ENCODE measurements around the gene AQP1.
A peak's percentile ranks its signal among the peaks of the same experiment; 100 is the strongest.

The AQP1 gene

GRCh38 chr7:30913821-30914515, 2.3 kb downstream of the AQP1 start:
- no peak overlapping the region for H2BK120ac ChIP-seq (ENCODE audit: low read depth, low read length)
- no peak overlapping the region for H2BK12ac ChIP-seq (ENCODE audit: low read length)
- H3K9ac ChIP-seq (ENCODE audit: low read depth, low read length, poor library complexity): peak overlapping the region; percentile 44
- DNase-seq (ENCODE audit: low spot score): no peak
- peak overlapping the region; percentile 89 for H2AK5ac ChIP-seq (ENCODE audit: low read depth, low read length)
- H3K36me3 ChIP-seq (replicated peaks in 1 of 2; ENCODE audit: control insufficient read depth in 2 of 2, insufficient read depth in 2 of 2, low read length in 2 of 2): no peaks in the 10 kb centered on the region
- H3K79me1 ChIP-seq (ENCODE audit: low read depth, low read length): peaks cover 2% of the 10 kb centered on the region
- peak overlapping the region; percentile 73 for H2BK5ac ChIP-seq (ENCODE audit: low read length)
- peak overlapping the region; percentile 65 for H3K18ac ChIP-seq (ENCODE audit: low read length)
- H3K4me3 ChIP-seq (ENCODE audit: low read length in 2 of 2): no peak overlapping the region
- no peak overlapping the region for H3K27ac ChIP-seq (replicated peaks; ENCODE audit: low read length)
- H3K23ac ChIP-seq (ENCODE audit: low read depth, low read length, poor library complexity): no peak overlapping the region
- no peak overlapping the region for H2BK15ac ChIP-seq (ENCODE audit: low read length)
- no peak overlapping the region for H3K14ac ChIP-seq (ENCODE audit: low read length)
- no peak overlapping the region for H4K8ac ChIP-seq (ENCODE audit: low read depth, low read length)
- H2AFZ ChIP-seq (ENCODE audit: low read length): no peak overlapping the region
- H3K27me3 ChIP-seq (ENCODE audit: control insufficient read depth in 3 of 3, insufficient read depth in 3 of 3, low read depth in 1 of 3, low read length in 3 of 3): peaks cover 0 to 19% (median 0%) of the 10 kb centered on the region in 3 experiments
- WGBS, 2 donors (ENCODE audit: extremely low coverage in 2 of 2, insufficient read length in 2 of 2, insufficient replicate concordance in 1 of 2): no CpG with 5 or more reads among the region's 16 CpGs
- H3K4me1 ChIP-seq (ENCODE audit: control insufficient read depth in 2 of 2, insufficient read depth in 1 of 2, low read depth in 1 of 2, low read length in 2 of 2): peaks cover 0 to 23% of the 10 kb centered on the region in 2 donors
- H4K91ac ChIP-seq (ENCODE audit: low read depth, low read length, poor library complexity): no peak overlapping the region
- H3K4me2 ChIP-seq (ENCODE audit: insufficient read depth, low read length, poor library complexity, severe bottlenecking): no peak overlapping the region
- H3K9me3 ChIP-seq (replicated peaks in 1 of 2; ENCODE audit: control insufficient read depth in 2 of 2, insufficient read depth in 1 of 2, low read depth in 1 of 2, low read length in 2 of 2): no peaks in the 10 kb centered on the region
- H3K4ac ChIP-seq (ENCODE audit: low read length): no peak overlapping the region

GRCh38 chr7:30914596-30914995, 2.9 kb downstream of the AQP1 start:
- Histone ChIP-seq H2BK12ac (ENCODE audit: low read length) (no peak overlapping the region), H3K4me1 (ENCODE audit: control insufficient read depth in 2 of 2, insufficient read depth in 1 of 2, low read depth in 1 of 2, low read length in 2 of 2) (peaks cover 0 to 22% of the 10 kb centered on the region in 2 donors), H4K91ac (ENCODE audit: low read depth, low read length, poor library complexity) (no peak overlapping the region), H3K9me3 (replicated peaks in 1 of 2; ENCODE audit: control insufficient read depth in 2 of 2, insufficient read depth in 1 of 2, low read depth in 1 of 2, low read length in 2 of 2) (no peaks in the 10 kb centered on the region), H3K14ac (ENCODE audit: low read length) (no peak overlapping the region), H3K79me1 (ENCODE audit: low read depth, low read length) (peaks cover 2% of the 10 kb centered on the region), H3K27ac (replicated peaks; ENCODE audit: low read length) (no peak overlapping the region), H3K4ac (ENCODE audit: low read length) (no peak overlapping the region), H3K23ac (ENCODE audit: low read depth, low read length, poor library complexity) (no peak overlapping the region), H3K9ac (ENCODE audit: low read depth, low read length, poor library complexity) (no peak overlapping the region), H2BK5ac (ENCODE audit: low read length) (no peak overlapping the region), H3K4me2 (ENCODE audit: insufficient read depth, low read length, poor library complexity, severe bottlenecking) (no peak overlapping the region), H2AK5ac (ENCODE audit: low read depth, low read length) (peak overlapping the region; percentile 39), H4K8ac (ENCODE audit: low read depth, low read length) (no peak overlapping the region), H2BK120ac (ENCODE audit: low read depth, low read length) (no peak overlapping the region), H3K18ac (ENCODE audit: low read length) (no peak overlapping the region), H2BK15ac (ENCODE audit: low read length) (peak overlapping the region; percentile 3), H2AFZ (ENCODE audit: low read length) (no peak overlapping the region), H3K36me3 (replicated peaks in 1 of 2; ENCODE audit: control insufficient read depth in 2 of 2, insufficient read depth in 2 of 2, low read length in 2 of 2) (no peaks in the 10 kb centered on the region), H3K4me3 (ENCODE audit: low read length in 2 of 2) (no peak overlapping the region), H3K27me3 (ENCODE audit: control insufficient read depth in 3 of 3, insufficient read depth in 3 of 3, low read depth in 1 of 3, low read length in 3 of 3) (peaks cover 0 to 13% (median 0%) of the 10 kb centered on the region in 3 experiments)
- DNase-seq (ENCODE audit: low spot score): no peak
- WGBS, 2 donors (ENCODE audit: extremely low coverage in 2 of 2, insufficient read length in 2 of 2, insufficient replicate concordance in 1 of 2): no CpG with 5 or more reads among the region's 4 CpGs

- H3K9me3 ChIP-seq (replicated peaks in 1 of 2; ENCODE audit: control insufficient read depth in 2 of 2, insufficient read depth in 1 of 2, low read depth in 1 of 2, low read length in 2 of 2): no peaks in the 10 kb centered on the region
- H3K23ac ChIP-seq (ENCODE audit: low read depth, low read length, poor library complexity): no peak overlapping the region
- WGBS, 2 donors (ENCODE audit: extremely low coverage in 2 of 2, insufficient read length in 2 of 2, insufficient replicate concordance in 1 of 2): no CpG with 5 or more reads among the region's 11 CpGs
- H3K79me1 ChIP-seq (ENCODE audit: low read depth, low read length): peaks cover 2% of the 10 kb centered on the region
- H2BK12ac ChIP-seq (ENCODE audit: low read length): no peak overlapping the region
- H4K8ac ChIP-seq (ENCODE audit: low read depth, low read length): no peak overlapping the region
- H2BK5ac ChIP-seq (ENCODE audit: low read length): no peak overlapping the region
- peak overlapping the region; percentile 3 for H2BK15ac ChIP-seq (ENCODE audit: low read length)
- no peak overlapping the region for H4K91ac ChIP-seq (ENCODE audit: low read depth, low read length, poor library complexity)
- no peak overlapping the region for H3K27ac ChIP-seq (replicated peaks; ENCODE audit: low read length)
- H3K27me3 ChIP-seq (ENCODE audit: control insufficient read depth in 3 of 3, insufficient read depth in 3 of 3, low read depth in 1 of 3, low read length in 3 of 3): peaks cover 0 to 12% (median 0%) of the 10 kb centered on the region in 3 experiments
- H2AK5ac ChIP-seq (ENCODE audit: low read depth, low read length): peak overlapping the region; percentile 39
- no peak overlapping the region for H2BK120ac ChIP-seq (ENCODE audit: low read depth, low read length)
- peaks cover 0 to 22% of the 10 kb centered on the region in 2 donors for H3K4me1 ChIP-seq (ENCODE audit: control insufficient read depth in 2 of 2, insufficient read depth in 1 of 2, low read depth in 1 of 2, low read length in 2 of 2)
- no peaks in the 10 kb centered on the region for H3K36me3 ChIP-seq (replicated peaks in 1 of 2; ENCODE audit: control insufficient read depth in 2 of 2, insufficient read depth in 2 of 2, low read length in 2 of 2)
- H3K4me3 ChIP-seq (ENCODE audit: low read length in 2 of 2): no peak overlapping the region
- no peak for DNase-seq (ENCODE audit: low spot score)
- peak overlapping the region; percentile 60 for H3K18ac ChIP-seq (ENCODE audit: low read length)
- H2AFZ ChIP-seq (ENCODE audit: low read length): no peak overlapping the region
- no peak overlapping the region for H3K9ac ChIP-seq (ENCODE audit: low read depth, low read length, poor library complexity)
- no peak overlapping the region for H3K4me2 ChIP-seq (ENCODE audit: insufficient read depth, low read length, poor library complexity, severe bottlenecking)
- H3K14ac ChIP-seq (ENCODE audit: low read length): no peak overlapping the region
- no peak overlapping the region for H3K4ac ChIP-seq (ENCODE audit: low read length)
Observed at GRCh38 chr7:30915005-30915601, 3.5 kb downstream of the AQP1 start.

GRCh38 chr7:30915751-30916150, 4.1 kb downstream of the AQP1 start:
- Histone ChIP-seq H2BK12ac (ENCODE audit: low read length) (no peak overlapping the region), H3K27me3 (ENCODE audit: control insufficient read depth in 3 of 3, insufficient read depth in 3 of 3, low read depth in 1 of 3, low read length in 3 of 3) (peaks cover 0 to 12% (median 0%) of the 10 kb centered on the region in 3 experiments), H2BK15ac (ENCODE audit: low read length) (peak overlapping the region; percentile 88), H3K36me3 (replicated peaks in 1 of 2; ENCODE audit: control insufficient read depth in 2 of 2, insufficient read depth in 2 of 2, low read length in 2 of 2) (no peaks in the 10 kb centered on the region), H3K23ac (ENCODE audit: low read depth, low read length, poor library complexity) (no peak overlapping the region), H4K8ac (ENCODE audit: low read depth, low read length) (no peak overlapping the region), H3K27ac (replicated peaks; ENCODE audit: low read length) (no peak overlapping the region), H3K9me3 (replicated peaks in 1 of 2; ENCODE audit: control insufficient read depth in 2 of 2, insufficient read depth in 1 of 2, low read depth in 1 of 2, low read length in 2 of 2) (no peaks in the 10 kb centered on the region), H3K4ac (ENCODE audit: low read length) (peak overlapping the region; percentile 30), H3K4me3 (ENCODE audit: low read length in 2 of 2) (no peak overlapping the region), H2BK5ac (ENCODE audit: low read length) (no peak overlapping the region), H2BK120ac (ENCODE audit: low read depth, low read length) (peak overlapping the region; percentile 40), H4K91ac (ENCODE audit: low read depth, low read length, poor library complexity) (no peak overlapping the region), H3K18ac (ENCODE audit: low read length) (peak overlapping the region; percentile 78), H2AK5ac (ENCODE audit: low read depth, low read length) (peak overlapping the region; percentile 22), H3K79me1 (ENCODE audit: low read depth, low read length) (peaks cover 2% of the 10 kb centered on the region), H3K14ac (ENCODE audit: low read length) (no peak overlapping the region), H3K4me2 (ENCODE audit: insufficient read depth, low read length, poor library complexity, severe bottlenecking) (no peak overlapping the region), H2AFZ (ENCODE audit: low read length) (no peak overlapping the region), H3K4me1 (ENCODE audit: control insufficient read depth in 2 of 2, insufficient read depth in 1 of 2, low read depth in 1 of 2, low read length in 2 of 2) (peaks cover 0 to 22% of the 10 kb centered on the region in 2 donors), H3K9ac (ENCODE audit: low read depth, low read length, poor library complexity) (no peak overlapping the region)
- no CpG with 5 or more reads among the region's 6 CpGs for WGBS, 2 donors (ENCODE audit: extremely low coverage in 2 of 2, insufficient read length in 2 of 2, insufficient replicate concordance in 1 of 2)
- DNase-seq (ENCODE audit: low spot score): no peak

Measured in neuronal stem cell (in vitro differentiated cells).